MCF 10A (cell line): ENCODE measurements around the gene AP3D1. TPM values are rescaled to one million over a fixed set of nuclear protein-coding genes. Genes with fewer than 3 reads are reported as not detected.
"Not testable (repeated sequence)": the region's sequence is repeated elsewhere in the genome, so short reads cannot be mapped to it uniquely, and the experiment has no call there.

Source experiments
- BruUV-seq: library from RNA; stranded (reverse); fragments of 400-500 nt; replicated peaks from 2 replicates; lab custom pipeline; 2021; lab: Mats Ljungman, UMichigan
- CTCF ChIA-PET: fragments of 300-600 bp; sonication (Branson Sonifier 250); formaldehyde crosslinking; extraction: SDS; loops from one replicate; lab custom pipeline; 2021; ENCODE audit warnings: antibody characterized with exemption, inconsistent platforms; lab: Yijun Ruan, JAX
- POLR2A ChIA-PET: fragments of 300-600, 350-650 bp; sonication (Branson Sonifier 250); formaldehyde crosslinking; extraction: SDS; loops from one replicate; lab custom pipeline; 2020; ENCODE audit warnings: antibody characterized with exemption, inconsistent platforms; lab: Yijun Ruan, JAX
- DNase-seq: peaks from one replicate; pipeline ENCODE4 v3.0.0-alpha.2; 2018; ENCODE audit not compliant: unreplicated experiment
- H3K27ac Mint-ChIP-seq: one replicate; pipeline ENCODE4 v1.8.0; 2022; ENCODE audit warnings: mild to moderate bottlenecking, low read depth, mixed read lengths; ENCODE audit not compliant: unreplicated experiment
- H3K27me3 Mint-ChIP-seq: one replicate; pipeline ENCODE4 v1.8.0; 2022; ENCODE audit warnings: mixed read lengths; ENCODE audit not compliant: insufficient read depth, unreplicated experiment
- H3K36me3 Mint-ChIP-seq: one replicate; pipeline ENCODE4 v1.8.0; 2022; ENCODE audit warnings: mild to moderate bottlenecking, moderate library complexity, mixed read lengths; ENCODE audit not compliant: insufficient read depth, unreplicated experiment
- H3K4me1 Mint-ChIP-seq: one replicate; pipeline ENCODE4 v1.8.0; 2022; ENCODE audit warnings: mixed read lengths; ENCODE audit not compliant: insufficient read depth, unreplicated experiment
- H3K4me3 Mint-ChIP-seq: one replicate; pipeline ENCODE4 v1.8.0; 2022; ENCODE audit warnings: mild to moderate bottlenecking, moderate library complexity, mixed read lengths; ENCODE audit not compliant: unreplicated experiment
- H3K9me3 Mint-ChIP-seq: one replicate; pipeline ENCODE4 v1.8.0; 2022; ENCODE audit warnings: mixed read lengths; ENCODE audit not compliant: unreplicated experiment
- CTCF ChIP-seq: fragments of 200-600 bp; IDR thresholded peaks from one replicate; pipeline ENCODE4 v1.8.0; 2022; ENCODE audit warnings: antibody characterized with exemption, mild to moderate bottlenecking; ENCODE audit not compliant: unreplicated experiment
- intact Hi-C: fragments of 100-400 bp; cut with micrococcal nuclease; formaldehyde crosslinking; loops from 2 replicates; pipeline ENCODE4 v1.14.1; 2022
- total RNA-seq: library from RNA; stranded (reverse); gene quantifications from 2 replicates; pipeline ENCODE4 v1.2.3, GENCODE V29; 2022

Gene AP3D1
- total RNA-seq, 1 experiment from 2014 or later, result 181 TPM

GRCh38 chr19:2096034-2096479 is 55.3 kb downstream of the AP3D1 start, which contains the start of gene MOB3A:
Gene MOB3A (minus strand): TSS chr19:2096326. CDS start chr19:2078560, 17,766 bp downstream.
- POLR2A ChIA-PET, result interaction anchor here (0.7 to 1.7 kb wide), 7 partner anchors 9 to 76 kb away, joined by 3 to 6 read pairs (median 3); no protein-coding TSS in a partner anchor
- Mint-ChIP-seq H3K9me3 (no peaks in the 10 kb centered on the region), H3K27ac (peak within 1 kb of the TSS; percentile 92), H3K36me3 (peaks cover 16% of the 10 kb centered on the region), H3K4me1 (peaks cover 7% of the 10 kb centered on the region), H3K4me3 (peak within 1 kb of the TSS; percentile 96), H3K27me3 (no peaks in the 10 kb centered on the region)
- BruUV-seq, result no TSS peak
- TF ChIP-seq CTCF, result peak; percentile 46
- peak; percentile 89 for DNase-seq
- intact Hi-C loops, result no loop called here
- CTCF ChIA-PET, result interaction anchor here (0.7 to 0.9 kb wide), 2 partner anchors 13 to 60 kb away, joined by 3 read pairs; no protein-coding TSS in a partner anchor

GRCh38 chr19:2091926-2092525 is 59.3 kb downstream of the AP3D1 start:
- BruUV-seq, H3K9me3 Mint-ChIP-seq, DNase-seq, H3K27ac Mint-ChIP-seq, H3K4me3 Mint-ChIP-seq, H3K27me3 Mint-ChIP-seq: not testable (repeated sequence)
- POLR2A ChIA-PET, result interaction anchor here (0.7 to 1.9 kb wide), 7 partner anchors 32 to 1022 kb away, joined by 3 to 6 read pairs (median 3); partner anchors contain the start of gene BTBD2
- Mint-ChIP-seq H3K4me1 (peaks cover 36% of the 10 kb centered on the region), H3K36me3 (peaks cover 23% of the 10 kb centered on the region)
- CTCF ChIA-PET, result interaction anchor here (0.7 to 0.8 kb wide), 2 partner anchors 72 to 172 kb away, joined by 3 read pairs; no protein-coding TSS in a partner anchor
- intact Hi-C loops, result loop anchor here (2.0 kb wide), 1 partner anchor 73 kb away; no protein-coding TSS in a partner anchor

GRCh38 chr19:2089727-2090053 is 61.7 kb downstream of the AP3D1 start:
- no peak for TF ChIP-seq CTCF
- Mint-ChIP-seq H3K9me3 (no peaks in the 10 kb centered on the region), H3K4me3 (peak overlapping the region; percentile 62), H3K27me3 (no peaks in the 10 kb centered on the region), H3K27ac (peak overlapping the region; percentile 85), H3K36me3 (peaks cover 33% of the 10 kb centered on the region), H3K4me1 (peaks cover 47% of the 10 kb centered on the region)
- BruUV-seq, result no TSS peak
- CTCF ChIA-PET, result no interaction called here
- DNase-seq, result peak; percentile 37
- POLR2A ChIA-PET, result interaction anchor here (0.6 to 2.7 kb wide), 11 partner anchors 9 to 213 kb away, joined by 3 to 15 read pairs (median 4); no protein-coding TSS in a partner anchor
- intact Hi-C loops, result loop anchor here (2.0 kb wide), 1 partner anchor 71 kb away; no protein-coding TSS in a partner anchor

- Mint-ChIP-seq H3K27me3 (no peaks in the 10 kb centered on the region), H3K9me3 (no peaks in the 10 kb centered on the region), H3K36me3 (peaks cover 31% of the 10 kb centered on the region), H3K27ac (peak overlapping the region; percentile 85), H3K4me3 (peak overlapping the region; percentile 62), H3K4me1 (peaks cover 43% of the 10 kb centered on the region)
- DNase-seq, result peak; percentile 89
- peak; percentile 5 for TF ChIP-seq CTCF
- CTCF ChIA-PET, result no interaction called here
- no TSS peak for BruUV-seq
- POLR2A ChIA-PET, result interaction anchor here (0.9 to 2.7 kb wide), 10 partner anchors 9 to 213 kb away, joined by 3 to 15 read pairs (median 4); no protein-coding TSS in a partner anchor
- intact Hi-C loops, result no loop called here
These were observed 62.2 kb downstream of the AP3D1 start for GRCh38 chr19:2089001-2089711.
